ENCODE data around the gene GVQW3.

Gene GVQW3

GRCh38 chr11:76380977-76381719 lies at the start of gene GVQW3, which contains the start of gene THAP12:
TSS of gene GVQW3 (plus strand) at chr11:76381323. CDS start at chr11:76381829, 506 bp downstream.
TSS of gene THAP12 (minus strand) at chr11:76381132. CDS start at chr11:76380836, 296 bp downstream.
- TF ChIP-seq GATA3 (IDR thresholded peaks at IDR 0.05; ENCODE audit: low read depth, low read length) (no peak), GATA2 (IDR thresholded peaks at IDR 0.05; ENCODE audit: low read depth, low read length) (no peak)

GRCh38 chr11:76334826-76335389 lies 46.2 kb upstream of the GVQW3 start:
- no peak for TF ChIP-seq GATA2 (IDR thresholded peaks at IDR 0.05; ENCODE audit: low read depth, low read length)
- TF ChIP-seq GATA3 (IDR thresholded peaks at IDR 0.05; ENCODE audit: low read depth, low read length): no peak

DNA sequence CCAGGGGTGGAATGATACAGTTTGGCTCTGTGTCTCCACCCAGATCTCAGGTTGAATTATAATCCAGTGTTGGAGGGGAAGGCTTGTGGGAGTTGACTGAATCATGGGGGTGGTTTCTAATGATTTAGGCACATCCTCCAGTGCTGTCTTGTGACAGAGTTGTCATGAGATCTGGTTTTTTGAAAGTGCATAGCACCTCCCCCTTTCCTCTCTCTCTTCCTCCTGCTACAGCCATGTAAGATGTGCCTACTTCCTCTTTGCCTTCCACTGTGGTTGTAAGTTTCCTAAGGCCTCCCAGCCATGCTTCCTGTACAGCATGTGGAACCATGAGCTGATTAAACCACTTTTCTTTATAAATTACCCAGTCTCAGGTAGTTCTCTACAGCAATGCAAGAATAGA lies 45.3 kb upstream of the GVQW3 start:
- TF ChIP-seq GATA2 (IDR thresholded peaks at IDR 0.05; ENCODE audit: low read depth, low read length): no peak
- no peak for TF ChIP-seq GATA3 (IDR thresholded peaks at IDR 0.05; ENCODE audit: low read depth, low read length)

- no peak for TF ChIP-seq GATA3 (IDR thresholded peaks at IDR 0.05; ENCODE audit: low read depth, low read length)
- TF ChIP-seq GATA2 (IDR thresholded peaks at IDR 0.05; ENCODE audit: low read depth, low read length): no peak
Observed at GRCh38 chr11:76336597-76336996, 44.5 kb upstream of the GVQW3 start.

GRCh38 chr11:76337469-76337868 lies 43.7 kb upstream of the GVQW3 start:
- TF ChIP-seq GATA3 (IDR thresholded peaks at IDR 0.05; ENCODE audit: low read depth, low read length) (no peak), GATA2 (IDR thresholded peaks at IDR 0.05; ENCODE audit: low read depth, low read length) (no peak)

DNA sequence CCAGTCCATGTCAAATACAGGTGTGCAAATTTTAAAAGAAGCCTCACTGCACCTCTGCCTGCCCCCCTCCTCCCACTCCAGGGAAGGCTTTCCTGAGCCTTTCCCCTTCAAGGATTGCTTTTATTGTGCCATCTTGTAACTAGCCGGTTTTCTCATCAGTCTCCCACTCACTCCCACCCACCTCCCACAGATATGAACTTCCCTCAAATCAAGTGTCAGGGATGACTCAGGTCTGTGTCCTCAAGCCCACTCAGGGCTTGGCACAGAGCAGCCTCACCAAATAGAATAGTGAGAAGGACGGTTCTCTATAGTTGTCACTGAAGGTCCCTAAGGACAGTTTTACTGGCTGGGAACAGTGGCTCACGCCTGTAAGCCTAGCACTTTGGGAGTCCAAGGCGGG lies 43.2 kb upstream of the GVQW3 start:
- TF ChIP-seq GATA3 (IDR thresholded peaks at IDR 0.05; ENCODE audit: low read depth, low read length) (no peak), GATA2 (IDR thresholded peaks at IDR 0.05; ENCODE audit: low read depth, low read length) (no peak)

- TF ChIP-seq GATA2 (IDR thresholded peaks at IDR 0.05; ENCODE audit: low read depth, low read length) (no peak), GATA3 (IDR thresholded peaks at IDR 0.05; ENCODE audit: low read depth, low read length) (no peak)
Observed at GRCh38 chr11:76339221-76339620, 41.9 kb upstream of the GVQW3 start.

- TF ChIP-seq GATA2 (IDR thresholded peaks at IDR 0.05; ENCODE audit: low read depth, low read length): no peak
- TF ChIP-seq GATA3 (IDR thresholded peaks at IDR 0.05; ENCODE audit: low read depth, low read length): no peak
Observed at GRCh38 chr11:76347466-76347865, 33.7 kb upstream of the GVQW3 start.

DNA sequence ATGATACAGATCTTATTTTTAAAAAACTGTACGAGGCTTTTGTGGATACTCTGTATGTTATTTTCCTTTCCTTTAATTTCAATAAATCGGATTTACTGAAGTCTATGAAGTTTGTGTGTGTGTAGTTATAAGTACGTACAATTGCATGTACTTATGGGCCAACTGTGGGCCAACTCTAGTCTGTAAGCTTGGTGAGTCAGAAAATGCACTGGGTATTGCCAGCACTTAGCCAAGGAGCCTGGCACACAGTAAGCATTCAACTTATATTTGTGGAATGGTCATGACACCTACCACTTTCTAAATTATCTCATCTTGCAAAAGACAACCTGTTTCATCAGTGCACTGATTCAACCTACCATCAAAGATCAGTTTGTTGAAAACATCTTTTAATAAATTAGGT lies 32.8 kb upstream of the GVQW3 start:
- TF ChIP-seq GATA3 (IDR thresholded peaks at IDR 0.05; ENCODE audit: low read depth, low read length) (no peak), GATA2 (IDR thresholded peaks at IDR 0.05; ENCODE audit: low read depth, low read length) (no peak)

DNA sequence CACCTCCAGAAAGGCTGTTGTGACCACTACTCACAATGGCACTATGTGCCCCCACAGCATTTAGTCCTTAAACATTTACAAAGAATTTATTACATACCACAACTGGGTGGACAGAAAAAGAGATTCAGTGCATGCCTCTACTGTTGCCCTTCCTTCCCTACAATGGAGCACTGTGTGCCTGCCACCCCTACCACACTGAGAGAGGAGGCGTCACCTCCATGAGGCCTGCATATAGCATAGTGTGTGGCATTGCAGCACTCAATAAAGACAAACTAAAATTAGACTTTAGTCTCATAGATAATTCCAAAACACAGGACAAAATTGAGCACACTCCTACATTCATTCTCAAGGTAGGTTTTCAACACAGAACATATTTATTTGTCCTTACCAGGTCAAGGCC lies 26.0 kb upstream of the GVQW3 start:
- TF ChIP-seq GATA2 (IDR thresholded peaks at IDR 0.05; ENCODE audit: low read depth, low read length) (no peak), GATA3 (IDR thresholded peaks at IDR 0.05; ENCODE audit: low read depth, low read length) (no peak)

- no peak for TF ChIP-seq GATA2 (IDR thresholded peaks at IDR 0.05; ENCODE audit: low read depth, low read length)
Observed at GRCh38 chr11:76361374-76361773, 19.7 kb upstream of the GVQW3 start.

GRCh38 chr11:76361776-76362175 lies 19.3 kb upstream of the GVQW3 start:
- TF ChIP-seq GATA2 (IDR thresholded peaks at IDR 0.05; ENCODE audit: low read depth, low read length): no peak
- TF ChIP-seq GATA3 (IDR thresholded peaks at IDR 0.05; ENCODE audit: low read depth, low read length): no peak

GRCh38 chr11:76362716-76363115 lies 18.4 kb upstream of the GVQW3 start:
- TF ChIP-seq GATA2 (IDR thresholded peaks at IDR 0.05; ENCODE audit: low read depth, low read length): no peak
- no peak for TF ChIP-seq GATA3 (IDR thresholded peaks at IDR 0.05; ENCODE audit: low read depth, low read length)

- TF ChIP-seq GATA2 (IDR thresholded peaks at IDR 0.05; ENCODE audit: low read depth, low read length) (no peak), GATA3 (IDR thresholded peaks at IDR 0.05; ENCODE audit: low read depth, low read length) (no peak)
Observed at GRCh38 chr11:76365038-76365679, 16.0 kb upstream of the GVQW3 start.

- TF ChIP-seq GATA2 (IDR thresholded peaks at IDR 0.05; ENCODE audit: low read depth, low read length): no peak
- TF ChIP-seq GATA3 (IDR thresholded peaks at IDR 0.05; ENCODE audit: low read depth, low read length): no peak
Observed at GRCh38 chr11:76368490-76368889, 12.6 kb upstream of the GVQW3 start.

Data from SH-SY5Y (cell line).